ENCODE data around the gene ZNF555.
"Not testable (repeated sequence)": the region's sequence is repeated elsewhere in the genome, so short reads cannot be mapped to it uniquely, and the experiment has no call there.

ZNF555 gene

DNA sequence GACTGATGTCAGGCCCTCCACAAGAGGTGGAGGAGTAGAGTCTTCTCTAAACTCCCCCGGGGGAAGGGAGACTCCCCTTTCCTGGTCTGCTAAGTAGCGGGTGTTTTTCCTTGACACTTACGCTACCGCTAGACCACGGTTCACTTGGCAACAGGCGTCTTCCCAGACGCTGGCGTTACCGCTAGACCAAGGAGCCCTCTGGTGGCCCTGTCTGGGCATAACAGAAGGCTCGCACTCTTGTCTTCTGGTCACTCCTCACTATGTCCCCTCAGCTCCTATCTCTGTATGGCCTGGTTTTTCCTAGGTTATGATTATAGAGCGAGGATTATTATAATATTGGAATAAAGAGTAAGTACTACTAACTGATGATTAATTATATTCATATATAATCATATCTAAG, 30.9 kb downstream of the ZNF555 start:
- DNase-seq = not testable (repeated sequence)

DNA sequence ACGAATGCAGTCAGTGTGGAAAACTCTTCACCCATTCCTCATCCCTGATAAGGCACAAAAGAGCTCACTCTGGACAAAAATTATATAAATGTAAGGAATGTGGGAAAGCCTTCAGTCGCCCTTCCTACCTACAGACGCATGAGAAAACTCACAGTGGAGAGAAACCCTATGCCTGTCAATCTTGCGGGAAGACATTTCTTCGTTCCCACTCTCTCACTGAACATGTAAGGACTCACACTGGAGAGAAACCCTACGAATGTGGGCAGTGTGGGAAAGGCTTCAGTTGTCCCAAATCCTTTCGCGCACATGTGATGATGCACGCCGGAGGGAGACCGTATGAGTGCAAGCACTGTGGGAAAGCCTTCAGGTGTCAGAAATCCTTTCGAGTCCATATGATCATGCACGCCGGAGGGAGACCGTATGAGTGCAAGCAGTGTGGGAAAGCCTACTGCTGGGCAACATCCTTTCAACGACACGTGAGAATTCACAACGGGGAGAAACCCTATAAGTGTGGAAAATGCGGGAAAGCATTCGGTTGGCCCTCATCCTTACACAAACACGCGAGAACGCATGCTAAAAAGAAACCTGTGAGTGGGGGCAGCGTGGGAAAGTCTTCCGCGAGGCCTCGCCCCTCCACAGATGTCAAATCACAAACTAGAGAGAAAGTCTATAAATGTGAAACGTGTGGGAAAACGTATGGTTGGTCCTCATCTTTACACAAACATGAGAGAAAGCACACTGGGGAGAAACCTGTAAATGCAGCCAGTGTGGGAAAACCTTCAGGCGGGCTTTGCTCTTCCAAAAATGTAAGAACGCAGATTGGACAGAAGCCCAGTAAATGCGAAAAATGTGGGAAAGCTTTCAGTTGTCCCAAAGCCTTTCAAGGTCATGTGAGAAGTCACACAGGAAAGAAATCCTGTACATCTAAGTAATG, 36.4 kb downstream of the ZNF555 start:
- DNase-seq = no peak

DNA sequence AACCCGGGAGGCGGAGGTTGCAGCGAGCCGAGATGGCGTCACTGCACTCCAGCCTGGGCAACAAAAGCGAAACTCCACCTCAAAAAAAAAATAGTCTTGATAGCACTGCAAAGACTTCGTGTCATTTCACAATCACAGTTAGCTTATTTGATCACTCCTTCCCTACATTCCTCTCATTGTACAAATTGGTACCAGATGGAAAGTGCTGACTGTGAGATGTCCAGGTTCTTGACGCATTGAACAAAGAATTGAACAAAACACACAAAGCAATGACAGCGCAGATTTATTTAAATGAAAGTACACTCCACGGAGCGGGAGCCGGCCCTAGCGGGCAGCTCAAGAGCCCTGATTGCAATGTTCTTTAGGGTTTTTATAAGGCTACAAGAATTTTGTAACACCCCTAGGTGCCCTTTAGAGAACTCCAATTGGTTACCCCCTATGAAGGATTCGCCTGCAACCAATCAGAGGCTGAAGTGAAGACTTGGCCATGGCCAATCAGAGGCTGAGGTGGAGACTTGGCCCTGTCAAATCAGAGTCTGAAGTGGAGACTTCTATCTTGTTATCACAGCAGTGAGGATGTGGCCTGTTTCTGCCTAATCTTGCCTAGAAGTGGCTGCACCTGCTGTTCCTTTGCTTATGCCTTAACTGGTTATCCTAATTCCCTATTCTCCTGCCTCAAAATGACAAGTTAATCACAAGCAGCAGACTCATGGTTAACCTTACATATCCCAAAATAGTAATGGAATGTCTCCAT, 42.6 kb downstream of the ZNF555 start:
- DNase-seq = no peak

DNA sequence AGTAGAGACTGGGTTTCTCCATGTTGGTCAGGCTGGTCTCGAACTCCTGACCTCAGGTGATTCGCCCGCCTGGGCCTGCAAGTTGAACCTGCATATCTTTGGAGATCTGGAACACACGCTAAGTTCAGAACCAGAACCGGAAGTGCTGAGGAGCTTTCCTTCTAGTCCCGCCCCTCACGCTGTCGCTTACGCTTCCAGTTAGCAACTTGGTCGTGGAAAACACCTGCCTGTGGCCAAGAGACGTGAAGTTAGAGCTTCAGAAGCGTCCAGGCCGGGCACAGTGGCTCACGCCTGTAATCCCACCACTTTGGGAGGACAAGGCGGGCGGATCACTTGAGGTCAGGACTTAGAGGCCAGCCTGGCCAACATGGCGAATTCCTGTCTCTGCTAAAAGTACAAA, 44.5 kb downstream of the ZNF555 start:
- no peak for DNase-seq

DNA sequence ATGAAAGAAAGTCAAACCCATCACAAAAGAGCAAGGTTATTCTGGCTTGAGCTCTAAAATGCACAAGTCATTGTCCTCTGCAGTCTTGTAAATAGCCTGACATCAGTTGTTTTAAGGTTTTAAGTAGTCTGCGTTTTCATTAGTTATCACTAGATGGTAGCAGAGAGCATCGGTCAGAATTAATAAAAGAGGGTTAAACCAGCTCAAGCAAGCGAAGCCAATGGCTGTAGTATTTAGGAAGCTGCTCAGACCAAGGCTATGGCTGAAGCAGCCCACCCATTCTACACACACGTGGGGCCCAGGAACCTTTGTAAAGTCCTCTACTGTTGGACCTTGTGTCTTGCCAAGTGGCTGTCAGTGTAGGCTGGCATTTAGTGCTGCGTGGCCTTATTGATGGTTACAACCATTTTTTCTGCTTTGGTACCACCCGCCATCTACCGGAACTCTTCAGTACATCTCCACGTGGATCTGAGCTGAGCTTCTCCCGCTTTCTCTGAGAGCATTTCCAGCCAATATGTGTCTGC, 46.2 kb downstream of the ZNF555 start:
- peak; percentile 62 for DNase-seq

DNA sequence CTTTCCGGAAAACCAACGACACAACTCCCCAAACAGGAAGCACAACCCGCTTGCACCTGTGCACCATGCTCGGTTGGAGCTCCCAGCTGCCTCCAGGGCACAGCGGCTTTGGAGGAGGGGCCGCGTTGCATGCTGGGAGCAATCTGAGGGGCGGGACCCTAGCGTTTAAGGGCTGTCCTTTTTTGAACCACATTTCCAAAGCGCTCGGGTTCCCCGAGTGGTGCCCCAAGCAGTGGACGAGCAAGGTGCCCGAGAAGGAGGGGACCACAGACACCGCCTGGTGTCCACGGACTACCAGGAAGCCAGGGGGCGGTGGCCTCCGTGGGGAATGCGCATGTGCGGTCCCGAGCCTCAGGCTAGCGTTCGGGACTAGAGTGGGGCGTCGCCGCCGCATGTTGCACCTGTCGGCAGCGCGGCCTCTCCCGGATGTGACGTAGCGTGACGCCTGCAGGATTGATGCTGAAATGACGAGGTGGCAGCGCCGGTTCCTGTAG, 47.5 kb downstream of the ZNF555 start:
- DNase-seq = no peak

DNA sequence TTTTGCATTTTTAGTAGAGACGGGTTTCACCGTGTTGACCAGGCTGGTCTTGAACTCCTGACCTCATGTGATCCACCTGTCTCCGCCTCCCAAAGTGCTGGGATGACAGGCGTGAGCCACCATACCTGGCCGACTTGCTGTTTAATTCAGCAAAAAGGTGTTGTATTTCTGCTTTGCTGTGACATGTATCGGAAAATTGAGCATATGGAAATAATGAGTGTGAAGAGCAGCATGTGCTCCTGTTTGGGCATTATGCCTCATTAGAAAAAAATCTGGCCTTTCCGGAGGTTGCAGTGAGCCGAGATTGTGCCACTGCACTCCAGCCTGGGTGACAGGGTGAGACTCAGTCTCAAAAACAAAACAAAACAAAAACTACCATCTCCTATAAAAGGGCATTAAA, 49.3 kb downstream of the ZNF555 start:
- not testable (repeated sequence) for DNase-seq

DNA sequence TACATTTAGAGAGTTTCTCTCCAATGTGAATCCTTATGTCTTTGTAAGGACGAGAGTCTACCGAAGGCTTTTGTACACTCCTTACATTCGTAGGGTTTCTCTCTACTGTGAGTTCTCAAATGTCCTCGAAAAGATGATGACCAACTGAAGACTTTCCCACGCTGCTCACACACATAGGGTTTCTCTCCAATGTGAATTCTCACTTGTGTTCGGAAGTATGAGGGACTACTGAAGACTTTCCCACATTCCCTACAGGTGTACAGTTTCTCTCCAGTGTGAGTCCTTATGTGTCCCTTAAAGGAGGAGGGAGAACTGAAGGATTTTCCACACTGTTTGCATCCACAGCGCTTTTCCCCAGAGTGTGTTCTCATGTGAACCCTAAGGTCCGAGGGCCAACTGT, 55.4 kb downstream of the ZNF555 start:
- DNase-seq = no peak

DNA sequence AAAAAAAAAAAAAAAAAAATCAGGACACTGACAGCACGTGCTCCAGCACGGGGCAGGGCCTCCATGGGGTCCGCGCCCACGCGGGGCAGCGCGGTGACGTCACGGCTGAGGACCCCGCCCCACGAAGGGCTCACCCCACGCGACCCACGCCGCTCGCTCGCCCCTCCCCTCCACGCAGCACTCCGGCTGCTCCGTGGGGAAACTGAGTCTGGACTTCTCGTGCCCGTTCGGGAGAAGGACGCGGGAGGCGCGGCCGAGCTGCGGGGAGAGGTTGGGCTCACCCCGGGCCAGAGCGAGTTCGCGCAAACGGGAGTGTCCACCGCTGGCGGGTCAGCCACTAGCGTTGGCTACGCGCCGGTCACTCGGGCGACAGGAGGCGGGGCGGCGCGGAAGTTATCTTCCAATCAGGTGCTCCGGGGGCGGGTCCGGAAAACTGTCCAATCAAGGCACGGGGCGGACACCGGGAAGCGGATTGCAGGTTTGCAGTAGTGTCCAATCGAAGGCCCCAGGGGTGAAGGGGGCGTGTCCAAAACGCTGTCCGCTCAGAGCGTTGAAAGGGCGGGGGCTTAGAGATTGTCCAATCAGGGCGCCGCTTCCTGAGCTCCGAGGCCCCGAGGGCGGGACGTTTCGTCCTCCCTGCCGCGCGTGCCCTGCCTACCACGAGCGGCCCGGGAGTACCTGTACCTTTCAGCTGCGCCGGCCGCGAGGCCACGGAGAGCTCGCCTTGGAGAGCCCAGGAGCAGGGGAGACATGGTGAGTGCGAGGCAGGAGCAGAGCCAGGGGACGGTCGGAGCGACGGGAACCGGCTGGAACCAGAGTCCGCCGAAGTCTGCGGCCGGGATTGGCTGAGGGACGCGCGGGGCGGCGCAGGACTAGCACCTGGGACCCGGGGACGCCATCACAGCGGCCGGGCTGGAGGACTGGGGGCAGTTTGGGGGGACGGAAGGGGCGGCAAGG, 59.3 kb downstream of the ZNF555 start, which contains the start of gene ZNF57:
Gene ZNF57, plus strand, starts transcription at position 633 of the 957 bp plus-strand sequence. Its CDS starts 118 bp downstream, at position 751.
- DNase-seq = peak; percentile 93

DNA sequence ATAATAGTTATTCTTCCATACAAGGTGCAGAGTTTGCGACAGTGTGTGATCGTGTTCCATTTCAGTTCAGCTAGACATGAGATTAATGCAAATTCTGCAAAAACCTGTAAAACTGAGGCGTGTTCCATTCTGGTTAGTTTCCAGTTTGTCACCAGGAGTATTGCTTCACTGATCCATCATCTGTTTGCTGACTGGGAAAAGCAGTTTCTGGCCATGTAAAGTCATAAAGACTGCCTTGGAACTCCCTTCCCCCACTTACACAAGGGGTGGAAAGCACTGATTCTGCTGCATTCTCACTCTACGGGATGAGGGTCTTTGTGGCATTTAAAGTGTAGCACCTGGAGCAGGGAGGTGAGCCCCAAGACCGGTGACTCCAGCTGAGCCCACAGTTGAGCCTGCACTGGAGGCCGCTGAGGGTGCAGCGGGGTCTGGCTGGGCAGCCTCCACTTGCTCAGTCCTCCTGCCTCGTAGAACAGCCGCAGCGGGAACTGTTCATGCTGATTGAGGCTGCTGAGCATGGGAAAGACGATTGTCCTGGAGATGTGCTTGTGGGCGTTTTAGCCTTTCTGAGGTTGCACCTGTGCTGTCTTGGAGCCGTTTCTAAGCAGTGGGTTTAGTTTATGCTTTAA, 61.4 kb downstream of the ZNF555 start:
- DNase-seq = no peak

DNA sequence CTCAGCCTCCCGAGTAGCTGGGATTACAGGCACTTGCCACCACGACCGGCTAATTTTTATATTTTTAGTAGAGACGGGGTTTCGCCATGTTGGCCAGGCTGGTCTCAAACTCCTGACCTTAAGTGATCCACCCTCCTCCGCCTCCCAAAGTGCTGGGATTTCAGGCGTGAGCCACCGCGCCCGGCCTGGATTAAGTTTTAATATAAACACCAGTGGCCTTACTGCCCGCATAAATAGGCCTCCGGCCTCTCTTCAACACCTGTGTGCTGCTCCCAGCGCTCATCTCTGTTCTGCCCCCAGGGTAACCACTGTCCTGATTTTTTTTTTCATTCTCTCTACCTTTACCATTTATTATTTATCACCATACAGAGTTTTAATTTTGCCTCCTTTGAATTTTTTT, 62.1 kb downstream of the ZNF555 start:
- DNase-seq = not testable (repeated sequence)

DNA sequence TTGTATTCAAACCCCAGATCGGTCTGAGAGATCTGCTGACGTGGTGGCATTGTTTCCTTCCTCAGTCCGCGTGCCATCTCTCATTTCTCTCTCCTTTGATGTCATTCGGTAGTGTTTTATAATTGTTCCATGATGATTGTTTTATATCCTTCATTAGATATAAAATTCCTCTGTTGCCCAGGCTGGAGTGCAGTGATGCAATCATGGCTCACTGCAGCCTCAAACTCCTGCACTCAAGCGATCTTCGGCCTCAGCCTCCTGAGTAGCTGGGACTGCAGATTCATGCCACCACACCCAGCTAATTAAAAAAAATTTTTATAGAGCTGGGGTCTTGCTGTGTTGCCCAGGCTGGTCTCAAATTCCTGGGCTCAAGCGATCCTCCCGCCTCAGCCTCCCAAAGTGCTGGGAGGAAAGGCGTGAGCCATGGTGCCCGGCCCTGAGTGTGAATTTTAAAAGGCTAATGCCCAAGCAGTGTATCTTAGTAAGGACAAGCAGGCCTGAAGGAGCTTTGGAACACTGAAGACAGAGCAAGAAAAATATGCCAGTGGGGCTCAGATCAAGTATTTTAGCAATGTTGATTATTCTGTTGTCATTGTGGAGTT, 64.7 kb downstream of the ZNF555 start:
- DNase-seq = no peak

DNA sequence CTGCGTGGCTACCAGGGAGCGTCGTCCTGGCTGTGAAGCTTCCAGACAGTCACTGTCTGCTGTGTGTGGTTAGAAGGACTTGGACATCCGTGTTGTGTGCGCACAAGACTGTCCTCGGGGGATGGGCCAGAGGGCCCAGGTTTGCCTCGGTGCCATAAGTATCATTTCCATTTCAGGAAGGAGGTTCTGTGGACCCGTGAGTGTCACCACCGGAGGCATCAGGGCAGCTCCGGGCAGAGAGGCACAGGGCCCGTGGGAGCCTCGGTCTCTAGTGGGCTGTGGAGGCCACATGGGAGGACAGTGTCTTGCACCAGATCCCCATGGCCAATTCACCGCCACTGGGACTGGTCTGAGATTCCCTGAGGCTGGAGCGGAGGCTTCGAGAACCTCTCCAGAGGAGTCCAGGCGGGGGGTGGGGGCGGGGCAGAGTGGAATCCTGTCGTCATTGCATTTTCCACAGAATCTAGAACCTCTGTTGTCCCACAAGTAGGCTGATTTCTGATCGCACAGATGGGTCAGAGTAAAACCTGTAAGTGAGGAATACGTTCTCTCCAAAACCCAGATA, 65.4 kb downstream of the ZNF555 start:
- DNase-seq = no peak

Data from NCI-H524 treated with DMSO at 0.1 percent for 48 hours (cell line).